PFSK-1 (cell line): Measurements from ENCODE around the gene ACVR1.

Source experiments
- FOXP2 ChIP-seq: optimal IDR thresholded peaks from 2 replicates; pipeline ENCODE3; 2011; ENCODE audit warnings: borderline replicate concordance, control low read depth, inconsistent platforms; ENCODE audit not compliant: insufficient read depth; ENCODE audit errors: extremely low read length, extremely low read depth
- POLR2AphosphoS5 ChIP-seq: IDR thresholded peaks from 2 replicates; pipeline ENCODE4 v1.6.1; 2012; ENCODE audit warnings: low read depth, mild to moderate bottlenecking, control low read depth, low read length, moderate library complexity
- REST ChIP-seq, 2 experiments: IDR thresholded peaks; 2 replicates each; pipeline versions ENCODE4 v1.6.1 to v1.8.0; 2011 to 2012; ENCODE audit warnings: low read depth in 2 of 2, low read length in 2 of 2, control low read depth in 1 of 2, inconsistent platforms in 1 of 2, mild to moderate bottlenecking in 1 of 2, moderate library complexity in 1 of 2; ENCODE audit not compliant: insufficient read depth in 1 of 2
- SIN3A ChIP-seq: IDR thresholded peaks from 2 replicates; pipeline ENCODE4 v1.6.1; 2012; ENCODE audit warnings: mild to moderate bottlenecking, low read length, moderate library complexity, borderline replicate concordance; ENCODE audit not compliant: insufficient read depth
- TAF1 ChIP-seq: IDR thresholded peaks from 2 replicates; pipeline ENCODE4 v1.6.1; 2012; ENCODE audit warnings: low read length, control low read depth, borderline replicate concordance; ENCODE audit not compliant: insufficient read depth

The ACVR1 gene

DNA sequence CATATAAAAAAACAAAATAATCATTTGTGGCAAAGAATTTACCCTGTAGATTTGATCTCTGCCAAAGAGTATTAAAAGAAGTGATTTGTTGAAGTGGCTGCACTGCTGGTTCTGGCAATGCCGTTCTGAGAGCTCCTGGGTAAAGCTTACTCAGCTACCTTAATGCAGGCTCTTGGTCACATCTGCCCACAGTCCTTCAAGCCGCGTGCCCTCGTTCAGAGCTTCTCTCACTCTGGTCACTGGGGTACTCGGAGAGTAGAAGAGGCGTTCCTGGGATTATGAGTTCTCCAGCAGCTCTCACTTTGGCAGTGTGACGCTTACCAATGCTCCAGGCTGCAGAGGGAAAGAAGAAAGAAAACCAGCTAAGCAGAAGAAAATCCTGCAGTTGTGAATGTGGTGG is 57.9 kb downstream of the ACVR1 start:
- no peak for TF ChIP-seq TAF1
- no peak for TF ChIP-seq SIN3A
- TF ChIP-seq REST (IDR thresholded peaks at IDR 0.05; ENCODE audit: insufficient read depth in 1 of 2, low read depth in 2 of 2, low read length in 2 of 2), result no peak
- no peak for TF ChIP-seq FOXP2
- no peak for TF ChIP-seq POLR2AphosphoS5

DNA sequence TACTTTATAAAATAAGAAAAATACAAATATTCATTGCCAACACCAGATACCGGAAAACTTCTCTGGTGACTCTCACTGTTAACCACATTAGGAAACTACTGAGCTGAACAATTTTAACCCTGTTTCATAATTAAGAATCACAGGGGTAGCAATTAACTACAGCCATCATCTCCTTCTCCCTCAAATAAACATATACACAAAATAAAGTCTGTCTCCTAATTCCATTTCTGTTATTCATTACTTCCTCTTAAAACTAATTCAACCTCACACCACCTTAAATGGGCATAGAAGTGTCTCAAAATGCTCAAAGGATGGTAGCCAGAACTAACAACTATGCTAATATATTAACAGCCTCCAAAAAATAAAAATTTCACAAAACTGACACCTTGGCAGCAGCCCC is 60.7 kb downstream of the ACVR1 start:
- TF ChIP-seq FOXP2 (no peak), SIN3A (no peak), TAF1 (no peak), REST (IDR thresholded peaks at IDR 0.05; ENCODE audit: insufficient read depth in 1 of 2, low read depth in 2 of 2, low read length in 2 of 2) (no peak), POLR2AphosphoS5 (no peak)

GRCh38 chr2:157813467-157813866 is 62.7 kb downstream of the ACVR1 start:
- TF ChIP-seq REST (IDR thresholded peaks at IDR 0.05; ENCODE audit: insufficient read depth in 1 of 2, low read depth in 2 of 2, low read length in 2 of 2) (no peak), TAF1 (no peak), POLR2AphosphoS5 (no peak), FOXP2 (no peak), SIN3A (no peak)

DNA sequence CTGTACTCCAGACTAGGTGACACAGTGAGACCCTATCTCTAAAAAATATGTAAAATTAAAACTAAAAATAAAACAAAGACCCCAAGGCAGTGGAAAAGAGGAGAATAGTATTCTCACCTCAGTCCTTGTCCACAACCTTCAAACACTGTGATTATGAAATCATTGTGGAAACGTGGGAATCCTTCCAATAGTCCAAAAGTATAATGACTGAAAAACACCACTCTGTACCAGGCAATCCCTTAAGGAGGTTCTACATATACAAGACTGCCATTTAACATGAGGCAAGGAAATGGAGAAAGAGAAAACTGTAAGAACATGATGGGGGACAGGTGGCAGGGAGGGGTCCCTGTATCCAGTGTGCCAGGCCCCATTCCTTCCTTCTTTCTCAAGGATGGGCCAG is 66.1 kb downstream of the ACVR1 start:
- TF ChIP-seq POLR2AphosphoS5 (no peak), FOXP2 (no peak), TAF1 (no peak), SIN3A (no peak), REST (IDR thresholded peaks at IDR 0.05; ENCODE audit: insufficient read depth in 1 of 2, low read depth in 2 of 2, low read length in 2 of 2) (no peak)

DNA sequence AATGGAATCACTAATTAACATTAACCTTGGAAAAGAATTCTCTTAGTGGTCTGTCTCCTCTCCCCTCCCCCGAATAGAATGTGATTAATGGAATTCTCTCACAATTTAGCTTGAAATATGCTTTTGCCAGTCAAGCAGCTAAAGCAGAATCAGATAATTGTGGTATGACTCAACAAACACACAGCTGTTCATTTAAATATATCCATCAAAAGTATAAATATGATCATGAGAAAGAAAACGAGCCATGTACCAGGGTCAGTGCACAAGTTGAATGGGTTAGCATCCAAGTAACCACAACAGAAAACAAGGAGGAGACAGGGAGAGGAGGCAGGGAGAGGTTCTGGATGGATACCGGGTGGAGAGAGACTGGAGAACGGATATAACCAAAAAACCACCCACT is 66.9 kb downstream of the ACVR1 start:
- TF ChIP-seq POLR2AphosphoS5 (no peak), REST (IDR thresholded peaks at IDR 0.05; ENCODE audit: insufficient read depth in 1 of 2, low read depth in 2 of 2, low read length in 2 of 2) (no peak), FOXP2 (no peak), SIN3A (no peak), TAF1 (no peak)
